Mesenchymal stem cell (in vitro differentiated cells and primary cell): ENCODE measurements around the gene SVEP1.

Experiments used
- DNase-seq: peaks from one replicate; pipeline ENCODE4 v3.0.0-alpha.2; 2013
- H2AFZ ChIP-seq: one replicate; pipeline ENCODE4 v1.6.1; 2013; ENCODE audit warnings: low read depth, mild to moderate bottlenecking, control low read depth, inconsistent platforms, low read length, moderate library complexity
- H2AK5ac ChIP-seq: 2 replicates; pipeline ENCODE4 v1.6.1; 2013; ENCODE audit warnings: low read length, moderate library complexity, mild to moderate bottlenecking, inconsistent platforms; ENCODE audit not compliant: severe bottlenecking
- H2BK120ac ChIP-seq: one replicate; pipeline ENCODE4 v1.6.1; 2013; ENCODE audit warnings: low read depth, mild to moderate bottlenecking, inconsistent platforms, low read length, moderate library complexity
- H2BK12ac ChIP-seq, 2 experiments: one replicate each; pipeline ENCODE4 v1.6.1; 2013; ENCODE audit warnings: inconsistent platforms in 2 of 2, low read length in 2 of 2, mild to moderate bottlenecking in 2 of 2, moderate library complexity in 2 of 2, control low read depth in 1 of 2
- H2BK15ac ChIP-seq: one replicate; pipeline ENCODE4 v1.6.1; 2013; ENCODE audit warnings: mild to moderate bottlenecking, low read depth, inconsistent platforms; ENCODE audit not compliant: poor library complexity, severe bottlenecking
- H2BK5ac ChIP-seq: 2 replicates; pipeline ENCODE4 v1.6.1; 2013; ENCODE audit warnings: low read depth, mild to moderate bottlenecking, low read length, control low read depth, inconsistent platforms; ENCODE audit not compliant: poor library complexity, severe bottlenecking
- H3K14ac ChIP-seq, 2 experiments: one replicate each; pipeline ENCODE4 v1.6.1; 2013; ENCODE audit warnings: inconsistent platforms in 2 of 2, low read length in 2 of 2, control low read depth in 1 of 2, mild to moderate bottlenecking in 1 of 2, moderate library complexity in 1 of 2
- H3K18ac ChIP-seq, 2 experiments: one replicate each; pipeline ENCODE4 v1.6.1; 2013; ENCODE audit warnings: inconsistent platforms in 2 of 2, low read length in 2 of 2, control low read depth in 1 of 2, low read depth in 1 of 2, mild to moderate bottlenecking in 1 of 2
- H3K23ac ChIP-seq, 2 experiments: one replicate each; pipeline ENCODE4 v1.6.1; 2013; ENCODE audit warnings: inconsistent platforms in 2 of 2, low read length in 2 of 2, mild to moderate bottlenecking in 2 of 2, moderate library complexity in 2 of 2, control low read depth in 1 of 2
- H3K27ac ChIP-seq: 2 replicates; pipeline ENCODE4 v1.5.1; 2013; ENCODE audit warnings: mild to moderate bottlenecking, moderate library complexity, low read length, control low read depth, inconsistent platforms; ENCODE audit not compliant: poor library complexity, severe bottlenecking
- H3K27me3 ChIP-seq, 2 experiments: 2 replicates each; pipeline versions ENCODE4 v1.6.1 to v1.7.0; 2013; ENCODE audit warnings: low read length in 2 of 2, mild to moderate bottlenecking in 2 of 2, moderate library complexity in 2 of 2, control low read depth in 1 of 2, inconsistent platforms in 1 of 2; ENCODE audit not compliant: control insufficient read depth in 1 of 2, insufficient read depth in 1 of 2
- H3K36me3 ChIP-seq, 2 experiments: 2 replicates each; pipeline versions ENCODE4 v1.6.1 to v1.7.0; 2013; ENCODE audit warnings: low read length in 2 of 2, control low read depth in 1 of 2, inconsistent platforms in 1 of 2, low read depth in 1 of 2, mild to moderate bottlenecking in 1 of 2; ENCODE audit not compliant: insufficient read depth in 2 of 2, control insufficient read depth in 1 of 2
- H3K4ac ChIP-seq, 2 experiments: one replicate each; pipeline ENCODE4 v1.6.1; 2013; ENCODE audit warnings: inconsistent platforms in 2 of 2, low read length in 2 of 2, mild to moderate bottlenecking in 2 of 2, moderate library complexity in 2 of 2, control low read depth in 1 of 2, low read depth in 1 of 2
- H3K4me1 ChIP-seq: 2 replicates; pipeline ENCODE4 v1.6.1; 2013; ENCODE audit warnings: low read depth, low read length, control low read depth; ENCODE audit not compliant: control insufficient read depth, insufficient read depth
- H3K4me2 ChIP-seq: 2 replicates; pipeline ENCODE4 v1.6.1; 2013; ENCODE audit warnings: low read length, mild to moderate bottlenecking, inconsistent platforms; ENCODE audit not compliant: poor library complexity, severe bottlenecking
- H3K4me3 ChIP-seq, 2 experiments: 2 replicates each; pipeline versions ENCODE4 v1.5.1 to v1.7.0; 2013; ENCODE audit warnings: low read length in 2 of 2, mild to moderate bottlenecking in 2 of 2, control low read depth in 1 of 2, low read depth in 1 of 2; ENCODE audit not compliant: insufficient read depth in 1 of 2
- H3K79me1 ChIP-seq: replicated peaks from 2 replicates; pipeline ENCODE4 v1.6.1; 2013; ENCODE audit warnings: mild to moderate bottlenecking, control low read depth, low read length, inconsistent platforms; ENCODE audit not compliant: poor library complexity, severe bottlenecking
- H3K9ac ChIP-seq: 2 replicates; pipeline ENCODE4 v1.7.0; 2013; ENCODE audit warnings: mild to moderate bottlenecking, low read length, moderate library complexity
- H3K9me3 ChIP-seq: 2 replicates; pipeline ENCODE4 v1.7.0; 2013; ENCODE audit warnings: mild to moderate bottlenecking, low read length; ENCODE audit not compliant: control insufficient read depth
- H4K8ac ChIP-seq: one replicate; pipeline ENCODE4 v1.6.1; 2013; ENCODE audit warnings: inconsistent platforms, mild to moderate bottlenecking, low read length, moderate library complexity
- H4K91ac ChIP-seq: one replicate; pipeline ENCODE4 v1.6.1; 2013; ENCODE audit warnings: mild to moderate bottlenecking, low read length, inconsistent platforms
- WGBS: methylation state at CpG from one replicate; pipeline ENCODE4 v1.1.7; 2013; ENCODE audit warnings: mixed read lengths; 5-methylcytosine and 5-hydroxymethylcytosine counted together

SVEP1 gene

GRCh38 chr9:110408598-110408997 is 170.9 kb downstream of the SVEP1 start:
- H3K4me1 ChIP-seq, result no peaks in the 10 kb centered on the region

GRCh38 chr9:110405858-110406443 is 173.6 kb downstream of the SVEP1 start:
- Histone ChIP-seq H2AFZ (no peak overlapping the region), H3K4me3 (no peak overlapping the region), H4K8ac (no peak overlapping the region), H3K18ac (no peak overlapping the region), H3K9me3 (no peaks in the 10 kb centered on the region), H3K4ac (no peak overlapping the region), H2BK120ac (no peak overlapping the region), H4K91ac (no peak overlapping the region), H3K23ac (no peak overlapping the region), H3K4me1 (no peaks in the 10 kb centered on the region), H2BK15ac (no peak overlapping the region), H3K36me3 (peaks cover 0 to 65% of the 10 kb centered on the region in 2 experiments), H3K27ac (no peak overlapping the region), H3K14ac (no peak overlapping the region), H2BK5ac (no peak overlapping the region), H3K4me2 (no peak overlapping the region), H3K79me1 (no peaks in the 10 kb centered on the region), H2BK12ac (no peak overlapping the region), H3K9ac (no peak overlapping the region), H3K27me3 (peaks cover 0 to 8% of the 10 kb centered on the region in 2 experiments), H2AK5ac (no peak overlapping the region)
- DNase-seq, result no peak
- WGBS, result 86% methylated on average over 8 of the region's 9 CpGs

More at GRCh38 chr9:110408598-110408997, 170.9 kb downstream of the SVEP1 start:
- Histone ChIP-seq H2BK5ac (no peak overlapping the region), H2AK5ac (no peak overlapping the region), H3K18ac (no peak overlapping the region), H2BK12ac (no peak overlapping the region), H3K27me3 (peaks cover 0 to 8% of the 10 kb centered on the region in 2 experiments), H3K27ac (no peak overlapping the region), H4K91ac (no peak overlapping the region), H3K14ac (no peak overlapping the region), H2BK120ac (no peak overlapping the region), H3K4me3 (no peak overlapping the region), H2BK15ac (no peak overlapping the region), H3K4me2 (no peak overlapping the region), H3K9ac (no peak overlapping the region), H3K23ac (no peak overlapping the region), H3K36me3 (peaks cover 0 to 68% of the 10 kb centered on the region in 2 experiments), H3K4ac (no peak overlapping the region), H2AFZ (no peak overlapping the region), H4K8ac (no peak overlapping the region), H3K9me3 (no peaks in the 10 kb centered on the region), H3K79me1 (no peaks in the 10 kb centered on the region)
- WGBS, result 98% methylated on average over 6 of the region's 7 CpGs
- DNase-seq, result no peak

GRCh38 chr9:110404473-110404872 is 175.1 kb downstream of the SVEP1 start:
- no peak overlapping the region for H3K18ac ChIP-seq
- H3K4me1 ChIP-seq, result no peaks in the 10 kb centered on the region
- H3K9me3 ChIP-seq, result no peaks in the 10 kb centered on the region
- no peak overlapping the region for H2BK120ac ChIP-seq
- 100% methylated on average over 4 of the region's 4 CpGs for WGBS
- no peak overlapping the region for H2AK5ac ChIP-seq
- H3K23ac ChIP-seq, result no peak overlapping the region
- no peak for DNase-seq
- H2BK15ac ChIP-seq, result no peak overlapping the region
- H3K4me2 ChIP-seq, result no peak overlapping the region
- H2BK12ac ChIP-seq, result no peak overlapping the region
- H3K79me1 ChIP-seq, result no peaks in the 10 kb centered on the region
- H3K9ac ChIP-seq, result no peak overlapping the region
- H2AFZ ChIP-seq, result no peak overlapping the region
- H2BK5ac ChIP-seq, result no peak overlapping the region
- H3K14ac ChIP-seq, result no peak overlapping the region
- H3K27ac ChIP-seq, result no peak overlapping the region
- H3K27me3 ChIP-seq, result peaks cover 0 to 8% of the 10 kb centered on the region in 2 experiments
- H3K36me3 ChIP-seq, result peaks cover 0 to 65% of the 10 kb centered on the region in 2 experiments
- H4K91ac ChIP-seq, result no peak overlapping the region
- H3K4ac ChIP-seq, result no peak overlapping the region
- H4K8ac ChIP-seq, result no peak overlapping the region
- H3K4me3 ChIP-seq, result no peak overlapping the region

GRCh38 chr9:110399983-110400382 is 179.6 kb downstream of the SVEP1 start:
- 92% methylated on average over 3 of the region's 4 CpGs for WGBS
- Histone ChIP-seq H3K79me1 (no peaks in the 10 kb centered on the region), H2BK12ac (no peak overlapping the region), H2BK5ac (no peak overlapping the region), H3K9me3 (no peaks in the 10 kb centered on the region), H3K4me2 (no peak overlapping the region), H2BK120ac (no peak overlapping the region), H3K14ac (no peak overlapping the region), H3K9ac (no peak overlapping the region), H3K36me3 (peaks cover 0 to 31% of the 10 kb centered on the region in 2 experiments), H2BK15ac (no peak overlapping the region), H2AFZ (no peak overlapping the region), H4K8ac (no peak overlapping the region), H3K4me3 (no peak overlapping the region), H3K4ac (no peak overlapping the region), H2AK5ac (no peak overlapping the region), H3K27ac (no peak overlapping the region), H3K23ac (no peak overlapping the region), H4K91ac (no peak overlapping the region), H3K27me3 (no peaks in the 10 kb centered on the region), H3K4me1 (no peaks in the 10 kb centered on the region), H3K18ac (no peak overlapping the region)
- DNase-seq, result no peak
